Muscle of leg (tissue), 11 donors: Measurements from ENCODE around the gene STAM2. TPM values are rescaled to one million over a fixed set of nuclear protein-coding genes. Genes with fewer than 3 reads are reported as not detected.

Experiments used
- DNase-seq: peaks from one replicate; pipeline ENCODE4 v3.0.0; 2013
- H3K27ac ChIP-seq: one replicate; pipeline ENCODE4 v1.5.1; 2013; ENCODE audit warnings: mild to moderate bottlenecking, low read length, control low read depth
- H3K27me3 ChIP-seq: one replicate; pipeline ENCODE4 v1.6.1; 2013; ENCODE audit warnings: low read length; ENCODE audit not compliant: control insufficient read depth, insufficient read depth
- H3K36me3 ChIP-seq: one replicate; pipeline ENCODE4 v1.6.1; 2013; ENCODE audit warnings: low read length; ENCODE audit not compliant: control insufficient read depth, insufficient read depth
- H3K4me1 ChIP-seq: one replicate; pipeline ENCODE4 v1.6.1; 2013; ENCODE audit warnings: low read length; ENCODE audit not compliant: control insufficient read depth, insufficient read depth
- H3K4me3 ChIP-seq: one replicate; pipeline ENCODE4 v1.5.1; 2013; ENCODE audit warnings: low read length, control low read depth
- H3K9me3 ChIP-seq: replicated peaks from 2 replicates; pipeline ENCODE4 v1.6.1; 2013; ENCODE audit warnings: low read depth, low read length; ENCODE audit not compliant: control insufficient read depth
- WGBS: methylation state at CpG from one replicate; pipeline ENCODE4 v1.1.5; 2013; ENCODE audit warnings: missing lambda C conversion rate; ENCODE audit not compliant: insufficient coverage; 5-methylcytosine and 5-hydroxymethylcytosine counted together
- polyA plus RNA-seq, 8 donors: library from polyadenylated mRNA; unstranded; fragments of 120-200 nt; gene quantifications; one replicate each; pipeline versions ENCODE4 v1.2.1 to v1.2.3, GENCODE V29; 2013; ENCODE audit warnings: inconsistent platforms in 1 of 8, low replicate concordance in 1 of 8; ENCODE audit not compliant: insufficient read length in 8 of 8, insufficient read depth in 1 of 8
- total RNA-seq: library from RNA; stranded (reverse); fragments of 120-200 nt; gene quantifications from one replicate; pipeline ENCODE4 v1.2.4, GENCODE V29; 2013

STAM2 gene
- total and polyA plus RNA-seq, 9 donors, result 15.3 to 29.5 (median 19.5) TPM

- H3K36me3 ChIP-seq, result no peaks in the 10 kb centered on the region
- WGBS, result 55% methylated on average over 3 of the region's 6 CpGs
- no peak overlapping the region for H3K4me3 ChIP-seq
- H3K9me3 ChIP-seq, result no peaks in the 10 kb centered on the region
- H3K4me1 ChIP-seq, result no peaks in the 10 kb centered on the region
- DNase-seq, result peak; percentile 76
- H3K27ac ChIP-seq, result no peak overlapping the region
- H3K27me3 ChIP-seq, result no peaks in the 10 kb centered on the region
Observed at GRCh38 chr2:152083202-152083875, 92.2 kb downstream of the STAM2 start.

DNA sequence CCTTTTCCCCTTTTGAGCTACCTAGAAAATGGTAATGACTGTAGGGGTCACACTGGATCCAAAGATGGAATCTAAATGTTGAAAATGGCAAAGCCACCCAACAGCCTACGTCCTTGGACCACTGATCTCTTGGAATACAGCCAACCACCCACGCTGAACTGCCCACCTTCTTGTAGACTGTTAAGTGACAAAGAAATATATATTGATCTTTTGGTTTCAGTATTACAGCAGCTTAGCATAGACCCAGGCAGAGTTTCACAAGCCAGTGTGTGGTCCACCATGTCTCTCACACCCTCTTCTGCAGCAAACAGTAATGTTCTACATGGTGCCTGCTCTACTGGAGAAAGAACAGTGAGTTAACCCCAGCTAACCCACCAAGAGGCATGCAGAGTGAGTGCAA lies 96.9 kb downstream of the STAM2 start:
- H3K9me3 ChIP-seq, result no peaks in the 10 kb centered on the region
- no peaks in the 10 kb centered on the region for H3K4me1 ChIP-seq
- H3K27me3 ChIP-seq, result no peaks in the 10 kb centered on the region
- no CpG with 5 or more reads among the region's 2 CpGs for WGBS
- no peak overlapping the region for H3K4me3 ChIP-seq
- H3K27ac ChIP-seq, result no peak overlapping the region
- H3K36me3 ChIP-seq, result no peaks in the 10 kb centered on the region
- DNase-seq, result no peak

- no peak for DNase-seq
- Histone ChIP-seq H3K4me1 (no peaks in the 10 kb centered on the region), H3K4me3 (no peak overlapping the region), H3K27ac (no peak overlapping the region), H3K36me3 (no peaks in the 10 kb centered on the region), H3K27me3 (no peaks in the 10 kb centered on the region), H3K9me3 (no peaks in the 10 kb centered on the region)
- 87% methylated on average over 5 of the region's 9 CpGs for WGBS
Observed at GRCh38 chr2:152078023-152078422, 97.5 kb downstream of the STAM2 start.

- Histone ChIP-seq H3K36me3 (no peaks in the 10 kb centered on the region), H3K4me1 (no peaks in the 10 kb centered on the region), H3K4me3 (no peak overlapping the region), H3K9me3 (no peaks in the 10 kb centered on the region), H3K27ac (no peak overlapping the region), H3K27me3 (no peaks in the 10 kb centered on the region)
- no peak for DNase-seq
- WGBS, result 0% methylated on average over 1 of the region's 4 CpGs
Observed at GRCh38 chr2:152075461-152076050, 100.0 kb downstream of the STAM2 start.

- Histone ChIP-seq H3K4me3 (no peak overlapping the region), H3K36me3 (no peaks in the 10 kb centered on the region), H3K4me1 (no peaks in the 10 kb centered on the region), H3K27me3 (no peaks in the 10 kb centered on the region), H3K27ac (no peak overlapping the region), H3K9me3 (no peaks in the 10 kb centered on the region)
- no peak for DNase-seq
- 71% methylated on average over 1 of the region's 2 CpGs for WGBS
Observed at GRCh38 chr2:152072011-152072410, 103.6 kb downstream of the STAM2 start.

DNA sequence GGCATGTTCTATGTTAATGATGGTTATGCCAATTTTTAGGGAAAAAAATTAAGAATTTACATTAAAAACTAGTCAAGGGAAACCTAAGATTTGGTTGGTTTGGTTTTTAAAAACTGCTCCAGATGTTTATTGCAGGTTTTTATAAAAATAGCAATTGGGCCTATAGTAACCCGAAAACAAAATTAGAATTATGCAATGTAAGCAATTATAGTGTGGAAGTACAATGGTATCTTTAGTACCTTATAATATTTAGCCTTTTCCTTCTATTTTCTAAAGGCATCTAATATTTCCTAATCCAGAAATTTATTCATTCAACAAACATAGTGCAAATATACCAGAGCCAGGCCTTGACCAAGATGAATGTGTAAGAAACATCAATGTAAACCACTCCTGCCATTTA lies 104.0 kb downstream of the STAM2 start:
- H3K9me3 ChIP-seq, result no peaks in the 10 kb centered on the region
- WGBS, result no CpG with 5 or more reads among the region's 1 CpG
- H3K36me3 ChIP-seq, result no peaks in the 10 kb centered on the region
- H3K27ac ChIP-seq, result no peak overlapping the region
- H3K4me3 ChIP-seq, result no peak overlapping the region
- no peaks in the 10 kb centered on the region for H3K27me3 ChIP-seq
- no peaks in the 10 kb centered on the region for H3K4me1 ChIP-seq
- no peak for DNase-seq

- Histone ChIP-seq H3K4me3 (no peak overlapping the region), H3K36me3 (no peaks in the 10 kb centered on the region), H3K4me1 (no peaks in the 10 kb centered on the region), H3K9me3 (no peaks in the 10 kb centered on the region), H3K27ac (no peak overlapping the region), H3K27me3 (no peaks in the 10 kb centered on the region)
- WGBS, result no CpG with 5 or more reads among the region's 1 CpG
- DNase-seq, result peak; percentile 61
Observed at GRCh38 chr2:152071092-152071491, 104.5 kb downstream of the STAM2 start.

DNA sequence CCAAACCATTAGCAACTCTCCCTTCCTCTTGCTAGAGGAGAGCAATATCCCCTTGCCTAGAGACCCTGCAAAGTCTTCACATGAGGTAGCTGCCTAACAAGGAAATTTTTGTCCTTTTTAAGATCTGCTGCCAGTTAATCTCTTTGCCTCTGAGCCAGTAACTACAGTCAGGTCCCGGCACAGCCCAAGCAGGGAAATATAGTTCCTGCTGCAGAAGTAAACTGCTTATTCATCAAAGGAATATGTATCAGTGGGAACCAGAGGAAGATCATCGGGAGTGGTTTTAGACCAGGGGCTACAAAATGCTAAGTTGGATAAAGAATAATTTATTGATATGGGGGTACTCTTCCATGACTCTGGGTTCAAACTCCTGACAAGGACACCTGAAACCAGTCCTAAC lies 107.3 kb downstream of the STAM2 start:
- Histone ChIP-seq H3K9me3 (no peaks in the 10 kb centered on the region), H3K4me3 (no peak overlapping the region), H3K36me3 (no peaks in the 10 kb centered on the region), H3K27me3 (no peaks in the 10 kb centered on the region), H3K27ac (no peak overlapping the region), H3K4me1 (peaks cover 5% of the 10 kb centered on the region)
- 43% methylated on average over 1 of the region's 2 CpGs for WGBS
- no peak for DNase-seq

DNA sequence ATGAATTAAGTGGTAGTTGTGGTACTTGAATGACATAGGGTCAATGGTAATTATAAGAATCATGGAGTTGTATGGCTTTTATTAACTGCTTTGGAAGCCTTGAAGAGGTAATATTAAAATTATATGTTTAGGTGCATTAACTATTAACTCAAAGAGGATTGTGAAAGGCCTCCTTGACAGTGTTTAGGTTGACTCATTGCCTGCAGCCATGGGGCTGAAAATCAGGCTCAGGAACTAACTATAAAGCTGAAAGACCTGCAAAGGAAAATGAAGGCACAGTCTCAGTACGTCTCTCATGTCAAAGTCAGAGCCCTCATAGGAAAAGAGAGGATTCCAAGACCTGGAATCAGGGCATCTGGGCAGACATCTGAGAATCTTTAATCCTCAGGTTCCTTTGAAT lies 107.7 kb downstream of the STAM2 start:
- DNase-seq, result no peak
- no peak overlapping the region for H3K4me3 ChIP-seq
- no peaks in the 10 kb centered on the region for H3K27me3 ChIP-seq
- no peaks in the 10 kb centered on the region for H3K9me3 ChIP-seq
- peaks cover 5% of the 10 kb centered on the region for H3K4me1 ChIP-seq
- no peaks in the 10 kb centered on the region for H3K36me3 ChIP-seq
- no peak overlapping the region for H3K27ac ChIP-seq
- 86% methylated on average over 1 of the region's 1 CpG for WGBS
